SU-DHL-6 (cell line): ENCODE data around the gene FOSL2.

Experiments used
- H2AFZ ChIP-seq: fragments of 200-600 bp; sonication (generic); 2 replicates; pipeline ENCODE4 v1.6.1; 2014; ENCODE audit warnings: low read depth, mild to moderate bottlenecking, moderate library complexity, mixed read lengths, antibody characterized with exemption, low read length; ENCODE audit not compliant: severe bottlenecking
- H3F3A ChIP-seq: fragments of 200-600 bp; shearing (Covaris generic); 2 replicates; pipeline ENCODE4 v1.6.0; 2016; ENCODE audit warnings: antibody characterized with exemption, mild to moderate bottlenecking; ENCODE audit not compliant: insufficient read depth
- H3K27ac ChIP-seq: fragments of 200-600 bp; sonication (generic); 2 replicates; pipeline ENCODE4 v1.5.1; 2016; ENCODE audit warnings: low read depth, mild to moderate bottlenecking, low read length, moderate library complexity, mixed read lengths
- H3K27me3 ChIP-seq: fragments of 200-600 bp; sonication (generic), shearing (Covaris generic); 2 replicates; pipeline ENCODE4 v1.6.0; 2014; ENCODE audit warnings: mild to moderate bottlenecking, low read length
- H3K36me3 ChIP-seq: fragments of 200-600 bp; sonication (generic); 2 replicates; pipeline ENCODE4 v1.6.1; 2014; ENCODE audit warnings: mild to moderate bottlenecking, low read length, mixed read lengths
- H3K4me2 ChIP-seq: fragments of 300-600, 200-600 bp; shearing (Covaris generic), sonication (generic); 2 replicates; pipeline ENCODE4 v1.6.0; 2014; ENCODE audit warnings: low read length, low read depth, mild to moderate bottlenecking; ENCODE audit not compliant: poor library complexity, severe bottlenecking
- H3K4me3 ChIP-seq: fragments of 200-600 bp; sonication (generic); 2 replicates; pipeline ENCODE4 v1.5.1; 2014; ENCODE audit warnings: antibody characterized with exemption, low read length, mild to moderate bottlenecking, mixed read lengths; ENCODE audit not compliant: insufficient read depth, poor library complexity, severe bottlenecking
- H3K79me2 ChIP-seq: fragments of 200-600 bp; sonication (generic); 2 replicates; pipeline ENCODE4 v1.6.1; 2014; ENCODE audit warnings: mild to moderate bottlenecking, low read length, moderate library complexity; ENCODE audit not compliant: insufficient read depth
- H3K9ac ChIP-seq: fragments of 200-600 bp; sonication (generic); 2 replicates; pipeline ENCODE4 v1.7.0; 2014; ENCODE audit warnings: mild to moderate bottlenecking, low read length
- H3K9me2 ChIP-seq: fragments of 200-600 bp; sonication (generic); replicated peaks from 2 replicates; pipeline ENCODE4 v1.6.1; 2014; ENCODE audit warnings: low read length; ENCODE audit not compliant: insufficient read depth
- H3K9me3 ChIP-seq: fragments of 200-600 bp; sonication (generic); 2 replicates; pipeline ENCODE4 v1.6.1; 2014; ENCODE audit warnings: low read length, mixed read lengths; ENCODE audit not compliant: insufficient read depth
- H4K20me1 ChIP-seq: fragments of 200-600 bp; sonication (generic); 2 replicates; pipeline ENCODE4 v1.6.1; 2014; ENCODE audit warnings: low read depth, mild to moderate bottlenecking, antibody characterized with exemption, low read length, moderate library complexity, mixed read lengths
- EZH2phosphoT487 ChIP-seq: fragments of 200-600 bp; sonication (generic), shearing (Covaris generic); conservative IDR thresholded peaks from 2 replicates; pipeline ENCODE4 v1.6.1; 2018; ENCODE audit warnings: mild to moderate bottlenecking, antibody characterized with exemption, low read length, moderate library complexity, mixed read lengths
- TF ChIP-seq, protein P1 (sequence below): fragments of 200-600 bp; sonication (generic); IDR thresholded peaks from one replicate; pipeline ENCODE4 v1.5.1; 2017; ENCODE audit warnings: antibody characterized with exemption, mild to moderate bottlenecking, low read length, moderate library complexity; ENCODE audit not compliant: insufficient read depth, poor library complexity, severe bottlenecking

Gene FOSL2

DNA sequence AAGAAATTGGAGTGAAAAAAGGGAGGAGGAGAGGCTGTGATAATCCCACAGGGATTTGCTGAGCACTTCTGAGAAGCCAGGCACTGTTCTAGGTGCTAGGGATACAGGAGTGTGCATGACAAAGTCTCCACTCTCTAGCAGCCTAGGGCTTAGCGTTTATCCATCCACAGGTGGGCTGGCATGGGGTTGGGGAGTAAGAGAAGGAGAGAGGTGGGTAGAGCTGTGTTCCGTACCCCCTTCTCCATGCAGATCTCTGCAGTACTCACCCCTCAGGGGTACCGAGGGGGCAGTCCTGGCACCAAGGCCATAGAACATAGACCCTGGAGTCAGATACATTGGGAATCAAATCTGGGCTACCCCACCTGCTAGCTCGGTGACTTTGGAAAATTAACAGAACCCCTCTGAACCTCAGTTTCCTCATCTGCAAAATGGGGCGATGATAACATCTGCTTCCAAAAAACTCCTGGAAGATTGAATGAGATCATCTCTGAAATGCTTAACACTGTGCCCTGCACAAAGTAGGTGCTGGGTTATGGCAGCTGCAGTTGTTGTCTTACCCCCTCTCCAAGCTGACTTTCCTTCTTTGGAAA lies 18.6 kb downstream of the FOSL2 start:
- TF ChIP-seq, protein P1, sequence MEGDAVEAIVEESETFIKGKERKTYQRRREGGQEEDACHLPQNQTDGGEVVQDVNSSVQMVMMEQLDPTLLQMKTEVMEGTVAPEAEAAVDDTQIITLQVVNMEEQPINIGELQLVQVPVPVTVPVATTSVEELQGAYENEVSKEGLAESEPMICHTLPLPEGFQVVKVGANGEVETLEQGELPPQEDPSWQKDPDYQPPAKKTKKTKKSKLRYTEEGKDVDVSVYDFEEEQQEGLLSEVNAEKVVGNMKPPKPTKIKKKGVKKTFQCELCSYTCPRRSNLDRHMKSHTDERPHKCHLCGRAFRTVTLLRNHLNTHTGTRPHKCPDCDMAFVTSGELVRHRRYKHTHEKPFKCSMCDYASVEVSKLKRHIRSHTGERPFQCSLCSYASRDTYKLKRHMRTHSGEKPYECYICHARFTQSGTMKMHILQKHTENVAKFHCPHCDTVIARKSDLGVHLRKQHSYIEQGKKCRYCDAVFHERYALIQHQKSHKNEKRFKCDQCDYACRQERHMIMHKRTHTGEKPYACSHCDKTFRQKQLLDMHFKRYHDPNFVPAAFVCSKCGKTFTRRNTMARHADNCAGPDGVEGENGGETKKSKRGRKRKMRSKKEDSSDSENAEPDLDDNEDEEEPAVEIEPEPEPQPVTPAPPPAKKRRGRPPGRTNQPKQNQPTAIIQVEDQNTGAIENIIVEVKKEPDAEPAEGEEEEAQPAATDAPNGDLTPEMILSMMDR = no peak
- TF ChIP-seq EZH2phosphoT487 = no peak
- Histone ChIP-seq H3K4me3 (no peak overlapping the region), H3K27ac (no peak overlapping the region), H2AFZ (no peak overlapping the region), H3K79me2 (no peaks in the 10 kb centered on the region), H3F3A (no peaks in the 10 kb centered on the region), H4K20me1 (no peaks in the 10 kb centered on the region), H3K9ac (no peak overlapping the region), H3K36me3 (no peaks in the 10 kb centered on the region), H3K9me2 (no peaks in the 10 kb centered on the region), H3K4me2 (no peak overlapping the region), H3K9me3 (no peaks in the 10 kb centered on the region), H3K27me3 (no peaks in the 10 kb centered on the region)

DNA sequence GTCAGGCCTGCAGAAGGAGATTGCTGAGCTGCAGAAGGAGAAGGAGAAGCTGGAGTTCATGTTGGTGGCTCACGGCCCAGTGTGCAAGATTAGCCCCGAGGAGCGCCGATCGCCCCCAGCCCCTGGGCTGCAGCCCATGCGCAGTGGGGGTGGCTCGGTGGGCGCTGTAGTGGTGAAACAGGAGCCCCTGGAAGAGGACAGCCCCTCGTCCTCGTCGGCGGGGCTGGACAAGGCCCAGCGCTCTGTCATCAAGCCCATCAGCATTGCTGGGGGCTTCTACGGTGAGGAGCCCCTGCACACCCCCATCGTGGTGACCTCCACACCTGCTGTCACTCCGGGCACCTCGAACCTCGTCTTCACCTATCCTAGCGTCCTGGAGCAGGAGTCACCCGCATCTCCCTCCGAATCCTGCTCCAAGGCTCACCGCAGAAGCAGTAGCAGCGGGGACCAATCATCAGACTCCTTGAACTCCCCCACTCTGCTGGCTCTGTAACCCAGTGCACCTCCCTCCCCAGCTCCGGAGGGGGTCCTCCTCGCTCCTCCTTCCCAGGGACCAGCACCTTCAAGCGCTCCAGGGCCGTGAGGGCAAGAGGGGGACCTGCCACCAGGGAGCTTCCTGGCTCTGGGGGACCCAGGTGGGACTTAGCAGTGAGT lies 19.4 kb downstream of the FOSL2 start:
- Histone ChIP-seq H3K4me2 (no peak overlapping the region), H3F3A (no peaks in the 10 kb centered on the region), H3K4me3 (no peak overlapping the region), H3K27ac (no peak overlapping the region), H4K20me1 (no peaks in the 10 kb centered on the region), H3K36me3 (no peaks in the 10 kb centered on the region), H3K27me3 (no peaks in the 10 kb centered on the region), H3K9ac (no peak overlapping the region), H2AFZ (no peak overlapping the region), H3K79me2 (no peaks in the 10 kb centered on the region), H3K9me3 (no peaks in the 10 kb centered on the region), H3K9me2 (no peaks in the 10 kb centered on the region)
- no peak for TF ChIP-seq EZH2phosphoT487

DNA sequence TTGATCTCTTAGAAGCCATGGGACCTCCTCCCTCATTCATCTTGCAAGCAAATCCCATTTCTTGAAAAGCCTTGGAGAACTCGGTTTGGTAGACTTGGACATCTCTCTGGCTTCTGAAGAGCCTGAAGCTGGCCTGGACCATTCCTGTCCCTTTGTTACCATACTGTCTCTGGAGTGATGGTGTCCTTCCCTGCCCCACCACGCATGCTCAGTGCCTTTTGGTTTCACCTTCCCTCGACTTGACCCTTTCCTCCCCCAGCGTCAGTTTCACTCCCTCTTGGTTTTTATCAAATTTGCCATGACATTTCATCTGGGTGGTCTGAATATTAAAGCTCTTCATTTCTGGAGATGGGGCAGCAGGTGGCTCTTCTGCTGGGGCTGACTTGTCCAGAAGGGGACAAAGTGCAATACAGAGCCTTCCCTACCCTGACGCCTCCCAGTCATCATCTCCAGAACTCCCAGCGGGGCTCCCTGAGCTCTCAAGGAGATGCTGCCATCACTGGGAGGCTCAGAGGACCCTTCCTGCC lies 20.0 kb downstream of the FOSL2 start:
- Histone ChIP-seq H3K9me2 (no peaks in the 10 kb centered on the region), H3F3A (no peaks in the 10 kb centered on the region), H3K79me2 (no peaks in the 10 kb centered on the region), H3K27me3 (no peaks in the 10 kb centered on the region), H3K9ac (no peak overlapping the region), H3K36me3 (no peaks in the 10 kb centered on the region), H3K27ac (no peak overlapping the region), H3K9me3 (no peaks in the 10 kb centered on the region), H3K4me3 (no peak overlapping the region), H3K4me2 (no peak overlapping the region), H4K20me1 (no peaks in the 10 kb centered on the region), H2AFZ (no peak overlapping the region)
- TF ChIP-seq, protein P1 = no peak
- TF ChIP-seq EZH2phosphoT487 = no peak
